Measurements from ENCODE around the gene VWA2. TPM values are rescaled to one million over a fixed set of nuclear protein-coding genes. Genes with fewer than 3 reads are reported as not detected.

Gene VWA2
- polyA plus RNA-seq, 3 donors: not detected

DNA sequence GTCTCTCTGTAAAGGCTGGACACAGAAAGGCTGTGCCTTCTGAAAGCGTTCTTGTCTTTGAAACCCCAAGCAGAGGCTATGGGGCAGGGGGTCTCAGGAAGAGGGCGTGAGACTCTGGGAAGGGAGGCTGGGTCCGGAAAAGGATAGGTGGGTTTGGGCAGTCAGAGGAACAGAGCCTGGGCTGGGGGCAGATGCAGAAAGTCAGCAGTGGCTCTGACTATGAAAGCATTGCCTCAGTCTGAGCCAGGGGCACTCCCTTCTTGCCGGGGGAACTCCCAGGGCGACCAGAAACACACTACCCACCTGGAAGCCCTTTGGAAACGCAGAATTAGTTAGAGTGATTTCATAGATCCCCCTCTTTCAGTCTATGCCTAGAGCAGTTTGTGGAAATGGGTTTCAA lies 72.0 kb downstream of the VWA2 start:
- no peaks in the 10 kb centered on the region for H4K20me1 ChIP-seq (ENCODE audit: insufficient read depth, low read length)
- H3K9ac ChIP-seq (ENCODE audit: insufficient read depth, low read length, poor library complexity, severe bottlenecking): no peak overlapping the region
- Mint-ChIP-seq H3K27ac (no peak overlapping the region), H3K4me1 (no peaks in the 10 kb centered on the region), H3K27me3 (ENCODE audit: low read depth in 3 of 3) (peaks cover 4 to 7% (median 5%) of the 10 kb centered on the region in 3 donors), H3K9me3 (peaks cover 0 to 1% (median 0%) of the 10 kb centered on the region in 7 donors), H3K36me3 (no peaks in the 10 kb centered on the region), H3K4me3 (no peak overlapping the region)
- WGBS (ENCODE audit: insufficient coverage): 100% methylated on average over 2 of the region's 6 CpGs
- H3K4me3 ChIP-seq (replicated peaks in 1 of 3; ENCODE audit: low read depth in 2 of 3, low read length in 3 of 3): no peak overlapping the region
- TF ChIP-seq CTCF (IDR thresholded peaks at IDR 0.05): no peak
- H3K27me3 ChIP-seq (ENCODE audit: control insufficient read depth in 2 of 2, insufficient read depth in 2 of 2, low read length in 2 of 2): no peaks in the 10 kb centered on the region
- no peaks in the 10 kb centered on the region for H3K4me1 ChIP-seq (ENCODE audit: control insufficient read depth in 1 of 2, insufficient read depth in 2 of 2, low read length in 2 of 2)
- H3K27ac ChIP-seq (ENCODE audit: low read depth in 1 of 2, low read length in 2 of 2): no peak overlapping the region
- no peak overlapping the region for H3K4me2 ChIP-seq (replicated peaks; ENCODE audit: extremely low read depth, low read length, poor library complexity, severe bottlenecking)
- intact Hi-C loops (cut with micrococcal nuclease): no loop called here
- no peaks in the 10 kb centered on the region for H3K9me3 ChIP-seq (replicated peaks in 1 of 2; ENCODE audit: control insufficient read depth in 1 of 2, insufficient read depth in 1 of 2, low read length in 2 of 2)
- no peak for DNase-seq
- H3K79me2 ChIP-seq (ENCODE audit: insufficient read depth, low read length): no peaks in the 10 kb centered on the region
- H2AFZ ChIP-seq (ENCODE audit: insufficient read depth, low read depth, low read length, poor library complexity, severe bottlenecking): no peak overlapping the region
- H3K36me3 ChIP-seq (replicated peaks in 1 of 2; ENCODE audit: control insufficient read depth in 1 of 2, insufficient read depth in 2 of 2, low read length in 2 of 2): no peaks in the 10 kb centered on the region

DNA sequence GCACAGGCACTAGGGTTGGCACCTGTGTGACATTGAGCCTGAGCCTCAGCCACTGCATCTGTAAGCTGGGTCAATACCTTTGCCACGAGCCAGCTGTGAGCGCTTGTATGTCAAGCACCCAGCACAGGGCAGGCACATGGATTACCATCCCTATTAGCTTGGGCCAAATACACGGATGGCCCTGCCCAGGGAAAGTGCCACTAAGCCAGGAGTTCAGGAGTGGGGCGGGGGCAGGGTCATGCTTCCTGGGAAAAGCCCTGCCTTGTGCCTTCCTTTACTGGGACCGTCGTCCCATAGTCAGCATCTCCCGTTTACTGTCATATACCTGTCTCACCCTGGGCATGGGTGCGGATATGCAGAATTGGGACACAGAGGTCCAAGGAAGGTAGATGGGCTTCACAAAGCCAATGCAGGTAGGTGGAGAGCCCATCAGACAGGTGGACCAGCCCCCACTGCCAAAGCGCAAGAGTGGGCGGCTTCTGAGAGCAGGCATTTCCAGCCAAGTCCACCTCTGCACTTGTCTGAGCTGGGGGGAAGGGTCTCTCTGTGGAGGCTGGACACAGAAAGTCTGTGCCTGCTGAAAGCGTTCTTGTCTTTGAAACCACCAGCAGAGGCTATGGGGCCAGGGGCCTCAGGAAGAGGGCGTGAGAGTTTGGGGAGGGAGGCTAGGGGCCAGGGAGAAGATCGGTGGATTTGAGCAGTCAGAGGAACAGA lies 72.6 kb downstream of the VWA2 start:
- intact Hi-C loops (cut with micrococcal nuclease): no loop called here

More for the DNA sequence above, 72.6 kb downstream of the VWA2 start:
- H3K79me2 ChIP-seq (ENCODE audit: insufficient read depth, low read length): no peaks in the 10 kb centered on the region
- Mint-ChIP-seq H3K27ac (peak overlapping the region in 1 of 7 donors; percentile 40), H3K9me3 (peaks cover 0 to 1% (median 0%) of the 10 kb centered on the region in 7 donors), H3K4me1 (no peaks in the 10 kb centered on the region), H3K36me3 (no peaks in the 10 kb centered on the region), H3K27me3 (ENCODE audit: low read depth in 3 of 3) (peaks cover 4 to 8% (median 6%) of the 10 kb centered on the region in 3 donors), H3K4me3 (no peak overlapping the region)
- H3K4me1 ChIP-seq (ENCODE audit: control insufficient read depth in 1 of 2, insufficient read depth in 2 of 2, low read length in 2 of 2): no peaks in the 10 kb centered on the region
- no peak overlapping the region for H3K9ac ChIP-seq (ENCODE audit: insufficient read depth, low read length, poor library complexity, severe bottlenecking)
- DNase-seq: no peak
- no peaks in the 10 kb centered on the region for H3K9me3 ChIP-seq (replicated peaks in 1 of 2; ENCODE audit: control insufficient read depth in 1 of 2, insufficient read depth in 1 of 2, low read length in 2 of 2)
- no peaks in the 10 kb centered on the region for H3K27me3 ChIP-seq (ENCODE audit: control insufficient read depth in 2 of 2, insufficient read depth in 2 of 2, low read length in 2 of 2)
- H3K4me3 ChIP-seq (replicated peaks in 1 of 3; ENCODE audit: low read depth in 2 of 3, low read length in 3 of 3): no peak overlapping the region
- H2AFZ ChIP-seq (ENCODE audit: insufficient read depth, low read depth, low read length, poor library complexity, severe bottlenecking): no peak overlapping the region
- TF ChIP-seq CTCF (IDR thresholded peaks at IDR 0.05): no peak
- H3K36me3 ChIP-seq (replicated peaks in 1 of 2; ENCODE audit: control insufficient read depth in 1 of 2, insufficient read depth in 2 of 2, low read length in 2 of 2): no peaks in the 10 kb centered on the region
- WGBS (ENCODE audit: insufficient coverage): 86% methylated on average over 10 of the region's 13 CpGs
- H3K4me2 ChIP-seq (replicated peaks; ENCODE audit: extremely low read depth, low read length, poor library complexity, severe bottlenecking): no peak overlapping the region
- H4K20me1 ChIP-seq (ENCODE audit: insufficient read depth, low read length): no peaks in the 10 kb centered on the region
- H3K27ac ChIP-seq (ENCODE audit: low read depth in 1 of 2, low read length in 2 of 2): no peak overlapping the region

All from CD14-positive monocyte (primary cell).